ENCODE measurements around the gene TMC7. TPM values are rescaled to one million over a fixed set of nuclear protein-coding genes. Genes with fewer than 3 reads are reported as not detected.
"Not testable (repeated sequence)": the region's sequence is repeated elsewhere in the genome, so short reads cannot be mapped to it uniquely, and the experiment has no call there.

The TMC7 gene
- total RNA-seq (3.7 TPM), polyA plus RNA-seq (3.4 TPM)

DNA sequence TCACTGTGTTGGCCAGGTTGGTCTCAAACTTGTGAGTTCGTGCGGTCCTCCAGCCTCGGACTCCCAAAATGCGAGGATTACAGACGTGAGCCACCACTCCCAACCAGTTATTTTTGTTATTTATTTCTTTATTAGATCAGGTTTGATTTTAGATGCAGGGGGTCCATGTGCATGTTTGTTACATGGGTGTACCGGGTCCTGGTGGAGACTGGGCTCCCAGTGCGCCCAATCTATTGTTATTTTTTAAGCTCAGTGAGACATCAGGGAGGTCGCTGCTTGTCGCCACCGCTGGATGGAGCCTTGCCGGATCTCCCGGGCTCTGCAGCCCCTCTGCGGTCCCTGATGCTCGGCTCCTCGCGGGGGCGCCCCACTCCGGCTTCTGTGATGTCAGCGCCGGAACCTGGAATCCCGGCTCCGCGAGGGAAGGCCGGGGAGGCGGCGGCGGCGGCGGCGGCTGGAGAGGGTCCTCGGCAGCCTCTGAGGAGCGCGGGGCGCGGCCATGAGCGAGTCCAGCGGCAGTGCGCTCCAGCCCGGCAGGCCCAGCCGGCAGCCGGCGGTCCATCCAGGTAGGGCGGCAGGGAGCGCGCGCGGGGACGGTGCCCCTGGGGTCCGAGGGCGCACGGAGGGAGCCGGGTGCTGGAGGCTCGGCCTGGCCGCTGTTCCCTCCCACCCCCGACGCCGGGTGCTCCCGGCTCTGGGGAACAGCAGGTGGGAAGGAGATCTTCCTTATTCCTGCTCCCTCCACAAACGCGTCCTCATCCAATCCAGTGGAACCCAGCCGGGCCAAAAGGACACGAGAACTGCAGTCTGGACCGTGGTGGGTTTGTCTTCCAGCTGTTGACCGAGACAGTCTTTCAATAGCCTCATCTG, at the start of gene TMC7:
TMC7 (plus strand) TSS at position 370 of the 870 bp plus-strand sequence; CDS start at position 500, 130 bp downstream.
- DNase-seq (ENCODE audit: extremely low spot score), result peak; percentile 71
- peak within 1 kb of the TSS; percentile 93 for H3K27ac ChIP-seq (ENCODE audit: low read depth)

DNA sequence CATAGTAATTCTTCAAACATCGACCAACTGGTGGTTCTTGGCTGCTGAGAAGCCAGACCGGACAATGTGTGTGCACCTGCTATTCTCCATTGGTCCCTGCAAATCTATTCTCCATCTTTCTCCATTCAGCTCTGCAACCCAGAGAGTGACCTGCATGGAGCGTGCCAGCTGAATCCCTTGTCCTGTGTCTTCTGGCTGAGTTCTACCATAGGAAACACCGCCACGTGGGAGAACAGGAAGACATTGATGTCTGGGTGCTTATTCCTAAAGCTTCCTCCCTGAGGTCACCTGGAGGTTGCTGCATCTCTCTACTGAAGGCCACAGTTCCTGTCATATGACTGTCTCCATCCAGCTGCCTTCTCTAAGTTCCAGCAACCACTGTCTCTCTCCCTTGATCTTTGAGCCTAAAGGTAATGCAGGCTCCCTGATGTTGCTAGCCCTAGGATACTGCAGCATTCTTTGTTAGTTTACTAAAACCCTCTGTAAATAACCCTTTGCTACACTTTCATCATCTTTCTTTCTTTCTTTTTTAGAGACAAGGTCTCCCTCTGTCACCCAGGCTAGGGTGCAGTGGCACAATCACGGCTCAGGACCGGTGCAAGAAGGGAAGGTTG, 46.9 kb upstream of the TMC7 start:
- 85% methylated on average over 7 of the region's 7 CpGs for WGBS
- H3K36me3 ChIP-seq (ENCODE audit: insufficient read depth), result no peaks in the 10 kb centered on the region
- H3K27ac ChIP-seq (ENCODE audit: low read depth), result no peak overlapping the region
- H3K4me1 ChIP-seq (ENCODE audit: insufficient read depth), result no peaks in the 10 kb centered on the region
- H3K4me3 ChIP-seq (ENCODE audit: low read depth, low read length), result no peak overlapping the region
- no peak for DNase-seq (ENCODE audit: extremely low spot score)

More for the DNA sequence above, at the start of gene TMC7:
- Histone ChIP-seq H3K36me3 (ENCODE audit: insufficient read depth) (no peaks in the 10 kb centered on the region), H3K4me1 (ENCODE audit: insufficient read depth) (no peaks in the 10 kb centered on the region), H3K4me3 (ENCODE audit: low read depth, low read length) (peak within 1 kb of the TSS; percentile 53)
- 7% methylated on average over 64 of the region's 64 CpGs for WGBS

DNA sequence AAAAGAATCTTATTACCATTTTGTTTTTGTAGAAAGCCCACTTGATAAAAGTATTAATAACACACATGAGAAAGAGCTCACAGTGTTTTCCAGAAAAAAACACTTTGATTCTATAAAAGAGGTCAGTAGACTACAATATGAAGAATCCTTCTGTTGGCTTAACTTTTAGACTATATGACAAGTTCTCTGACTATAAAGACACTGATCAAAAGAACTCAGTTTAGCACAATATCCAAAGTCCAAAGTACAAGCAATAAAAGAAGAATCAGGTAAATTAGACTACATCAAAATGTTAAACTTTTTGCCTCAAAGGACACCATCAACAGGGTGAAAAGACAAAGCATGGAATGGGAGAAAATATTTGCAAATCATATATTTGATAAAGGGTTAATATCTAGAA, 46.3 kb upstream of the TMC7 start:
- Histone ChIP-seq H3K4me3 (ENCODE audit: low read depth, low read length) (no peak overlapping the region), H3K27ac (ENCODE audit: low read depth) (no peak overlapping the region), H3K36me3 (ENCODE audit: insufficient read depth) (no peaks in the 10 kb centered on the region), H3K4me1 (ENCODE audit: insufficient read depth) (no peaks in the 10 kb centered on the region)
- no peak for DNase-seq (ENCODE audit: extremely low spot score)

DNA sequence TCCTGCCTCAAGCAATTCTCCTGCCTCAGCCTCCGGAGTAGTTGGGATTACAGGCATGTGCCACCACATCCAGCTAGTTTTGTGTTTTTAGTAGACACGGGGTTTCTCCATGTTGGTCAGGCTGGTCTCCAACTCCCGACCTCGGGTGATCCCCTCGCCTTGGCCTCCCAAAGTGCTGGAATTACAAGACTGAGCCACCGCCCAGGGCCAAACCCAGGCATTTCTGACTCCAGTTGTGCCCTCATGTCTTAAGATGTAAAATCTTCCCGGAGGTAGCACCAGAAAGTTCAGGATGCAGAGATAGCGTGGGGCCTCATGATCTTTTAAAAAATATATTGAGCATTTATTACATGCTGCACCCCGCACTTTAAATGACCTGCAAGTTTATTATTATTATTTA, 44.7 kb upstream of the TMC7 start:
- H3K4me1 ChIP-seq (ENCODE audit: insufficient read depth), result no peaks in the 10 kb centered on the region
- no peak overlapping the region for H3K4me3 ChIP-seq (ENCODE audit: low read depth, low read length)
- DNase-seq (ENCODE audit: extremely low spot score), result no peak
- H3K27ac ChIP-seq (ENCODE audit: low read depth), result no peak overlapping the region
- WGBS, result 93% methylated on average over 9 of the region's 9 CpGs
- H3K36me3 ChIP-seq (ENCODE audit: insufficient read depth), result no peaks in the 10 kb centered on the region

DNA sequence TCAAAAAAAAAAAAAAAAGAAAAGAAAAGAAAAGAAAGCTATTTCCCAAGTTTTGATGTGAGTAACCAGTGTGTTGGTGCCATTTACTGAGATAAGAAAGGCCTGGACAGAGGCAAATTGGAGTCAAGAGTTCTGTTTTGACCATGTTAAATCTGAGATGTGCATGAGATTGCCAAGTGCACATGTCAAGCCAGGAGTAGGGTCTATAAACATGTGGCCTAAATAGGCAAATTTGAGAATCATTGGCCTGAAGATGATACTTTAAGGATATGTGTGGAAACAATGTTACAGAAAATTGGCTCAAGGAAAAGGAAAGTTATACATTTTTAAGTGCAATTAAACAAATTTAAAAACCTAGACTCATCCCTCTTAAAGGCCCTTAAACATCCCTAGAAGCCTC, 42.3 kb upstream of the TMC7 start:
- Histone ChIP-seq H3K36me3 (ENCODE audit: insufficient read depth) (no peaks in the 10 kb centered on the region), H3K27ac (ENCODE audit: low read depth) (no peak overlapping the region), H3K4me3 (ENCODE audit: low read depth, low read length) (no peak overlapping the region), H3K4me1 (ENCODE audit: insufficient read depth) (no peaks in the 10 kb centered on the region)
- DNase-seq (ENCODE audit: extremely low spot score), result no peak

DNA sequence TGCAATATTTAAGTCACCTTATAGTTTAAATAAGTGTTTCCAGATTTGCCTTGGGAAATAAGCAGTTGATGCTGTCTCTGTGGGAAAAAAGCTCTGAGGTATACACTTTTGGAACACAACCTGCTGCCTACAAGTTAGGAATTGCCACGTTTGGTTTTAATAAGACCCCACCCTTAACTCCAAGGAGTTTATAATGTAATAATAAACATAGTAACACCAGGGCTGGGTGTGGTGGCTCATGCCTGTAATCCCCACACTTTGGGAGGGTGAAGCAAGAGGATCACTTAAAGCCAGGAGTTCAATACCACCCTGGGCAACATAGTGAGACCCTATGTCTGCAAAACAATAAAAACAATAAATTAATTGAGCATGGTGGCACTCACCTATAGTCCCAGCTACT, 41.7 kb upstream of the TMC7 start:
- WGBS, result 26% methylated on average over 1 of the region's 1 CpG
- DNase-seq (ENCODE audit: extremely low spot score), result no peak

DNA sequence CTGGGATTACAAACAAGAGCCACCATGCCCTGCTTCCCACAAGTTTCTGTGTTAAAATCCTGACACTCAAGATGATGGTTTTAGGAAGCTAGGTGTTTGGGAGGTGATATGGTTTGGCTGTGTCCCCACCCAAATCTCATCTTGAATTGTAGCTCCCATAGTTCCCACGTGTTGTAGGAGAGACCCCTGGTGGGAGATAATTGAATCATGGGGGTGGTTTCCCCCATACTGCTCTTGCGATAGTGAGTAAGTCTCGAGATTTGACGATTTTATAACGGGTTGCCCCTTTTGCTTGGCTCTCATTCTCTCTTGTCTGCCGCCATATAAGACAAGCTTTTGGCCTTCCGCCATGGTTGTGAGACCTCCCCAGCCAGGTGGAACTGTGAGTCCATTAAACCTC, 40.3 kb upstream of the TMC7 start:
- DNase-seq (ENCODE audit: extremely low spot score), result no peak
- Histone ChIP-seq H3K27ac (ENCODE audit: low read depth) (no peak overlapping the region), H3K4me1 (ENCODE audit: insufficient read depth) (no peaks in the 10 kb centered on the region), H3K36me3 (ENCODE audit: insufficient read depth) (no peaks in the 10 kb centered on the region), H3K4me3 (ENCODE audit: low read depth, low read length) (no peak overlapping the region)
- 81% methylated on average over 7 of the region's 7 CpGs for WGBS

More for the DNA sequence above, 41.7 kb upstream of the TMC7 start:
- H3K27ac ChIP-seq (ENCODE audit: low read depth), result no peak overlapping the region
- no peaks in the 10 kb centered on the region for H3K36me3 ChIP-seq (ENCODE audit: insufficient read depth)
- H3K4me1 ChIP-seq (ENCODE audit: insufficient read depth), result no peaks in the 10 kb centered on the region
- no peak overlapping the region for H3K4me3 ChIP-seq (ENCODE audit: low read depth, low read length)

DNA sequence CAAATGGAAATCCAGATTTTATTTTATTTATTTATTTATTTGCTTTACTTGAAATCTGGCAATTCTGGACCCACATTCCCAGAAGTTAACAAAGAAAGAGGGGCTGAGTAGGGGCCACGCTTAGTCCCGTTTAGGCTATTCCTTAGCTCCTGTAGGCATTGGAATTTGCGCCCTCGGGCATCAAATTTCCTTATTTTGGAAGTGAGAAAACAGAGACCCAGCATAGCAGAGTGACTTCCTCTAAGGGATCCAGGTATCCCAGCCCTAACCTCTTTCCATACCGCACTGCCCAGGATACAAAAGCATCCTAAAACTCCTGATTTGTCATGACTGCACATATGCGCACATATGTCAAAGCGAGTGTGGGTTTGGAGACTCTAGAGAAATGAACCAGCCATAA, 38.5 kb upstream of the TMC7 start:
- H3K36me3 ChIP-seq (ENCODE audit: insufficient read depth), result no peaks in the 10 kb centered on the region
- WGBS, result 73% methylated on average over 7 of the region's 7 CpGs

DNA sequence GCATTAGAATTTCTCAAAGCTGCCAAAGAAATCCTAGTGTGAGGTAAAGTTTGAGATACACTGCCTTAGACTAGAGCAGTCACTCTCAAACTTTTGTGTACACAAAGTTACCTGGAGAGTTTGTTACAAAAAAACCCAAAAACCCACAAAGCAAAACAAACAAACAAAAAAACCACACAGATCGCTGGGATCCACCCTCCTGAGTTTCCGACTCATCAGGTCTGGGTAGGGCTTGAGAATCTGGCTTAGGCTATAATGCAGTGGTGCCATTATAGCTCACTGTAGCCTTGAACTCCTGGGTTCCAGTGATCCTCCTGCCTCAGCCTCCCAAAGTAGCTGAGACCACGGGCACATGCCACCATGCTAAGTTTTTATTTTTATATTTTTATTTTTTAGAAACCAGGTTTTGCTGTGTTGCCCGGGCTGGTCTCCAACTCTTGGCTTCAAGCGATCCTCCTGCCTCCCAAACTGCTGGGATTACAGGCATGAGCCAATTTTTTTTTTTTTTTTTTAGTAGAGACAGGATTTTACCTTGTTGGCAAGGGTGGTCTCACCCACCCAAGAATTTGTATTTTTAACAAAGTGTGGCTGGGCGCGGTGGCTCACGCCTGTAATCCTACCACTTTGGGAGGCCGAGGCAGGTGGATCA, 35.2 kb upstream of the TMC7 start:
- H3K27ac ChIP-seq (ENCODE audit: low read depth), result no peak overlapping the region
- H3K4me3 ChIP-seq (ENCODE audit: low read depth, low read length), result no peak overlapping the region
- no peaks in the 10 kb centered on the region for H3K4me1 ChIP-seq (ENCODE audit: insufficient read depth)
- WGBS, result 88% methylated on average over 9 of the region's 9 CpGs
- DNase-seq (ENCODE audit: extremely low spot score), result no peak
- H3K36me3 ChIP-seq (ENCODE audit: insufficient read depth), result no peaks in the 10 kb centered on the region

More for the DNA sequence above, 38.5 kb upstream of the TMC7 start:
- no peak overlapping the region for H3K4me3 ChIP-seq (ENCODE audit: low read depth, low read length)
- no peak for DNase-seq (ENCODE audit: extremely low spot score)
- no peaks in the 10 kb centered on the region for H3K4me1 ChIP-seq (ENCODE audit: insufficient read depth)
- H3K27ac ChIP-seq (ENCODE audit: low read depth), result no peak overlapping the region

DNA sequence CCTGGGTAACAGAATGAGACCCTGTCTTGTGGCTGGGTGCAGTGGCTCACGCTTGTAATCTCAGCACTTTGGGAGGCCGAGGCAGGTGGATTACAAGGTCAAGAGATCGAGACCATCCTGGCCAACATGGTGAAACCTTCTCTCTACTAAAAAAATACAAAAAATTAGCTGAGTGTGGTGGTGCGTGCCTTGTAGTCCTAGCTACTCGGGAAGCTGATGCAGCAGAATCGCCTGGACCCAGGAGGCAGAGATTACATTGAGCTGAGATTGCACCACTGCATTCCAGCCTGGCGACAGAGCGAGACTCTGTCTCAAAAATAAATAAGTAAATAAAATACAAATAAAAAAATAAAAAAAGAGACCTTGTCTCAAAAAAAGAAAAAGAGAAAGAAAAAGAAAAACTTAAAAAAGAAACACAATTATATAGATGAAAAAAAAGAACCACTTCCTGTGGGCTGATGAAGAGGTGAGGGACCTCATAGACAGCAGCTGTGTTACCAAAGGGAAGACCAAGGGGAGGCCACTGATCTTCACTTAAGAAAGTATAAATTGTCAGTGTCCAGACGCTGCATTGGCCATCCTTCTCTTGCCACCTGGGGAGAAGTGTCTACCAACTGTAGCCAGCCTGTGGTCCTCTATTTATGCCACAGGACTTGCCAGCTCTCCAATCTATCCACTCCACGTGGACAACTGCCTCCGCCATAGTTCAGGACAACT, 33.1 kb upstream of the TMC7 start:
- H3K27ac ChIP-seq (ENCODE audit: low read depth), result no peak overlapping the region
- no peaks in the 10 kb centered on the region for H3K4me1 ChIP-seq (ENCODE audit: insufficient read depth)
- H3K4me3 ChIP-seq (ENCODE audit: low read depth, low read length), result no peak overlapping the region
- H3K36me3 ChIP-seq (ENCODE audit: insufficient read depth), result no peaks in the 10 kb centered on the region
- DNase-seq (ENCODE audit: extremely low spot score), result no peak
- WGBS, result 90% methylated on average over 11 of the region's 11 CpGs

DNA sequence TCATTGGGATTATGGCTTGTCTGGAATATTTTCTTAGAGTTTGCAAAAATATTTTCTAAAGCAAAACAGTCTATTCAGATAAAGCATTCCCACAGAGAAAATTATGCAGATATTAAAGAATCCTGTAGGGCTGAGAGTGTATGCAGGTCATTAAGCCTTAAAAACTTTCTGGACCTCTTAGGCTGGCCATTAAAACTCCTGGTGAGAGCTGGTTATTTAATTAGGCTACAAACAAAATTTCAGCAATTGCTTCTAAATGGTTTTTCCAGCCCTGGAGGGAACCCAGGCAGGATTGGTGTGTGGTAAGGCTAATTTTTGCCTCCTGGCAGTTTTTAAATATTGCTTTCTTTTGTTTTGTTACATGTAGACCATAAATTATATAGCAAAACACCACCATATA, 30.2 kb upstream of the TMC7 start:
- H3K27ac ChIP-seq (ENCODE audit: low read depth), result no peak overlapping the region
- no peak overlapping the region for H3K4me3 ChIP-seq (ENCODE audit: low read depth, low read length)
- H3K36me3 ChIP-seq (ENCODE audit: insufficient read depth), result no peaks in the 10 kb centered on the region
- no peak for DNase-seq (ENCODE audit: extremely low spot score)
- no peaks in the 10 kb centered on the region for H3K4me1 ChIP-seq (ENCODE audit: insufficient read depth)

DNA sequence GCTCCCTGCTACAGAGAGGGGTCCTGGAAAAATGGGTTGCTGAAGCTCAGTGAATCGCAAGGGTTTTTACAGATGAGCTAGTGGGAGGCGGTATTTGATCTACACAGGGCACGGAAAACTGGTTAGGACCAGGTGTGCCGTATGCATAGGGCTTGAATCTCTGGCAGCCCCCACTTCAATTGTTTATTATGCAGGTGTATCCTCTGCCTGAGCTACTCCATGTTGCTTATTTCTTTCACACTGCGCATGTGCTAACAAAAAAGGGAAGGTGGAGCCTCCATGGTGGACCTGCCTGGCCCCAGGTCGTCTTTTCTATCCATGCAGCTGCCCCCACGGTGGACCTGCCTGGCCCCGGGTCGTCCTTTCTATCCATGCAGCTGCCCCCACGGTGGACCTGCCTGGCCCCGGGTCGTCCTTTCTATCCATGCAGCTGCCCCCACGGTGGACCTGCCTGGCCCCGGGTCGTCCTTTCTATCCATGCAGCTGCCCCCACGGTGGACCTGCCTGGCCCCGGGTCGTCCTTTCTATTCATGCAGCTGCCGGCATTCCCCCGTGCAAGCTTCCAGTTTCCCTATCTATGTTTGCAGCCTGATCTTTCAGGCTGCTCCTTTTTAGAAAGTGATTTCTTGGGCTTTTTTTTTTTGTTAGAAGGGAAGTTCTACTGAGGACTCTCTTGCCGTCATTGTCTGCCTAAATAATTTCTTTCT, 27.7 kb upstream of the TMC7 start:
- WGBS, result 53% methylated on average over 17 of the region's 21 CpGs
- H3K4me3 ChIP-seq (ENCODE audit: low read depth, low read length); H3K27ac ChIP-seq (ENCODE audit: low read depth); DNase-seq (ENCODE audit: extremely low spot score); H3K36me3 ChIP-seq (ENCODE audit: insufficient read depth); H3K4me1 ChIP-seq (ENCODE audit: insufficient read depth): not testable (repeated sequence)

DNA sequence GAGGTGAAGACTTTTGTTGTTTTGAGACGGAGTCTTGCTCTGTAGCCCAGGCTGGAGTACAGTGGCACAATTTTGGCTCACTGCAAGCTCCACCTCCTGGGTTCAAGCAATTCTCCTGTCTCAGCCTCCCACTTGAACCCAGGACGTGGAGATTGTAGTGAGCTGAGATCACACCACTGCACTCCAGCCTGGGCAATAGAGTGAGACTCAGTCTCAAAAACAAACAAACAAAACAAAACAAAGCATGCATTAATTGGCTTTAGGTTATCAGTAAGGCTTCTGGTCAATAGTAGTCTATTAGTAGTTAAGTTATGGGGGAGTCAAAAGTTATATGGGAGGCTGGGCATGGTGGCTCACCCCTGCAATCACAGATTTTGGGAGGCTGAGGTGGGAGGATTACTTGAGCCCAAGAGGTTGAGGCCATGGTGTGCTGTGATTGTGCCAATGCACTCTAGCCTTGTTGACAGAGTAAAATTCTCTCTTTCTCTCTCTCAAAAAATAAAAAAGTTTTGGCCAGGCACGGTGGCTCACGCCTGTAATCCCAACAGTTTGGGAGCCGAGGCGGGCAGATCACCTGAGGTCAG, 27.0 kb upstream of the TMC7 start:
- not testable (repeated sequence) for H3K4me1 ChIP-seq (ENCODE audit: insufficient read depth); H3K36me3 ChIP-seq (ENCODE audit: insufficient read depth); H3K27ac ChIP-seq (ENCODE audit: low read depth); H3K4me3 ChIP-seq (ENCODE audit: low read depth, low read length); DNase-seq (ENCODE audit: extremely low spot score)
- 77% methylated on average over 6 of the region's 6 CpGs for whole genome bisulfite sequencing
